ELR (cell line): Measurements from ENCODE around the gene WDR31.
"Not testable (repeated sequence)": the region's sequence is repeated elsewhere in the genome, so short reads cannot be mapped to it uniquely, and the experiment has no call there.

Experiments
- DNase-seq: peaks from one replicate; pipeline ENCODE4 v3.0.0-alpha.2; 2015; ENCODE audit warnings: low read depth

WDR31 gene

DNA sequence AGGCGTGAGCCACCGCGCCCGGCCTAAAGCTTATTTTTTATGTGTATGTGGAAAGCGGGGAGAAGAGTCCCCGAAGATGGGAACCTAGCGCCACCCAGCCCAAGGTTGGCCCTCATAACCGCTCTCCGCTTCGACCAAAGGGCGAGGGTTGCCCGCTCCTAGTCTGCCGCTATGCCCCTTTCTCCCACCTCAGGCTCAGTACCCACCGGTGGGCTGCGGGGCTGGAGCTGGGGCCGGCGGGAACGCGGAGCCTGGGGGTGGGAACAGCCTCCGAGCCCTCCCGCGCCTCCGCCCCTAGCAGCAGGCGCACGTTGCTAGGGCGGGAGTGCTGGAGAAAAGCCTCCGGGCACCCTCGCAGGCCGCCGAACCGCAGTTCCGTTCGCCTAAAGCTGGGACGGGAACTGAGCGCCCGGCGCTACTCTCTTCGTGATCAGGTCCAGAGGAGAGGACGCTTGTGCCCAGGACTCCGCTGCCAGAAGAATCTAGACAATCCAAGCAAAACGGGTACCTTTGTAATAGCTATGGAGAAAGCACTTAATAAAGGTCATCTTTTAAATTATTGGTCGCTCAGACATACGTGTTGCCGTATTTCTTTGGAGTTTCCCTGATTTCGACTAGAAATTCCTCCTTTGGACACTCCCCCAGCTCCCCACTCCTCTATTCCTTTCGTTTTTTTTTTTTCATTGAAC is at the start of gene WDR31:
Gene WDR31 (minus strand): TSS at position 265 of the 689 bp plus-strand sequence. CDS start 8,253 bp downstream, outside the sequence.
- DNase-seq, result peak; percentile 89

DNA sequence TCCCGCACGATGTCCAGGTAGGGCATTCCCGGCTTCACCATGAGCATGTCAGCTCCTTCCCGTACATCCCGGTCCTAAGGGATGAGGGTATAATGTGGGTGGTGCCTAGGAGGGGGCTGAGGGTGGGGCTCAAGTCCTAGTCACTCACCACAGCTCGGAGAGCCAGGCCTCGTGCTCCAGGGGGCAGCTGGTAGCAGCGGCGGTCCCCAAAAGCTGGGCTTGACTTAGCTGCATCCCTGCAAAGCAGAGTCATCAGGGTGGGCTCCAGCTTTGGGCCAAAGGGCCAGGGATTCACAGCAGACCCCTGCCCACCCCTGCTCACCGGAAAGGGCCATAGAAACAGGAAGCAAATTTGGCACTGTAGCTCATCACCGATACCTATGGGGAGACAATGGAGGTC is 49.4 kb upstream of the WDR31 start:
- DNase-seq, result no peak

DNA sequence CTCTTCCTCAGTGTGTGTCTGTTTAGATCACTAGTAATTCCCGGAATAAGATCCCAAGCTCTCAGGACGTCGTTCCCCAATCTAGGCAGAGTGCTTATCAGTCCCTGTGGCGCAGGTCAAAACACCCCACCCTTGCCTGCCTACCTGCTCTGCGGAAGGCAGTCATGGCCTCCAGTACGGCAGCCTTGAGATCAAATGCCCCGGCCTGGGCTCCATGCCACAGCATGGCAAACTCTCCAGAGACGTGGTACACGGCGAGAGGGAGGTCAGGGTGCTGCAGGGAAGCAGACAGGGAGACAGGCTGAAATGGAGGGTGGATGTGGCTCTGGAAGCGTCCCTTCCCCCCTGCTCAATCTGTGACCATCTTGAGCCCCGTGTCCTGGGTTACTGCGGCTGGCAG is 48.8 kb upstream of the WDR31 start:
- DNase-seq, result no peak

DNA sequence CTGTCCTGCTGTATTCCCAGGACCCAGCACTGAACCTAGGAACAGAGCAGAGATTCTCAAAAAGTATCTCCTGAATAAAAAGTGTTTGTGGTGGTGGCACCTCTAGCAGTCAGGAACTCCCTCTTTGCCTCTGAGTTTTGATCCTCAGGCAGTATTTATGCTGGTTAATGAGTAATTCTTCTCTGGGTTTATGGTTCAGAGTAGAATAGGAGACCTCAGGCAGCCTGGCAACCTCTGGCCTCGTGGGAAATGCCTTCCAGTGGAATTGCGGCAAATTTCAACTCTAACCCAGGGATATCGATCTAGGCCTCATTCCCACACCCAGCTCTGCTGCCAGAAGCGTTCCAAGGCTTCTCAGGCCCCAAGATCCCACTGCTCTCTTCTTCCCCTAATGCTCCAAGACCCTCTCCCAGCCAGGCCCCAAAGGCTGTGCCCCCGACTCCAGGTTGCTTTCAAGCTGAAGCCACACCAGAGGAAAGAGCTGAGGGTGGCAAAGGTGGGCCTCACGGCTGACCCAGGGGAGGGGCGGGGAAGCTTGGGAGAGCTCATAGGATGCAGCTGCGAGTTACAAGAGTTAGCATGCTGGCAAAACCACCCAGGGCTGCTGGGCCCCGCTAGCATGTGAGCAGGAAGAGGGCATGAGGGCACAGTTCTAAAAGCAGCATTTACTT is 47.6 kb upstream of the WDR31 start:
- no peak for DNase-seq

DNA sequence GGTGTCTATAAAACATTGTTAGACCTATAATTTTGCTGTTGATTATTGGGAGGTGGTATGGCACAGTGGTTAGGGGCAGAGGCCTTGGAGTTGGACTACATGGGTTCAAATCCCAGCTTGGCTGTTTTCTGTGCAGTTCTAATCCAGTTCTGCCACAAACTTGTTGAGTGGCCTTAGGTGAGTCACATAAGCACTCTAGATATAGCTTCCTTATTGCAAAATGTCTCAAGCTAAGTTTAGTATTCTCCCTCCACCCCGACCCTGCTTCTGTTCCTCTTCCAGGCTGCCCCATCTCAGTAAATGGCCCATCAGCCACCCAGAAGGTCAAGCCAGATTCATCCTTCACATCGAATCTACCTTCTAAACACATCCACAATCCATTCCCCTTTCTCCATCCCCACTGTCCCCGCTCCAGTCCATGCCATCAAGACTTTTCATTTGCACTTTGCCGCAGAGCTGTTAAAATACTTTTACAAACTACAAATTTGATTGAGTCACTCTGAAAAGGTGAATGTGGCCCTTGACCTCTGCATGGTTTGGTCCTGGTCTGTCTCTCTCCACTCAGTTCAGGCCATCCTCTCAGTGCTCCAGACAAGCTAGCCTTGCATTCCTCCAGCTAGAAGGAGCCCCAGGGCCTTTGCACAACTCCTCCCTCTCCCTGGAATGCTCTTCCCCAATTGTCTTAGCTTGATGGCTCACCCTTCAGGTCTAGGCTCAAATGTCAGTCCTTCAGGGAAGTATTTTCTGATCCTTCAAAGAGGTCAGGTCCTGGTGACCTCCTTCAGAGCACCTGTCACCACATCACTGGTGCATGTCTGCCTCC is 46.7 kb upstream of the WDR31 start:
- no peak for DNase-seq

DNA sequence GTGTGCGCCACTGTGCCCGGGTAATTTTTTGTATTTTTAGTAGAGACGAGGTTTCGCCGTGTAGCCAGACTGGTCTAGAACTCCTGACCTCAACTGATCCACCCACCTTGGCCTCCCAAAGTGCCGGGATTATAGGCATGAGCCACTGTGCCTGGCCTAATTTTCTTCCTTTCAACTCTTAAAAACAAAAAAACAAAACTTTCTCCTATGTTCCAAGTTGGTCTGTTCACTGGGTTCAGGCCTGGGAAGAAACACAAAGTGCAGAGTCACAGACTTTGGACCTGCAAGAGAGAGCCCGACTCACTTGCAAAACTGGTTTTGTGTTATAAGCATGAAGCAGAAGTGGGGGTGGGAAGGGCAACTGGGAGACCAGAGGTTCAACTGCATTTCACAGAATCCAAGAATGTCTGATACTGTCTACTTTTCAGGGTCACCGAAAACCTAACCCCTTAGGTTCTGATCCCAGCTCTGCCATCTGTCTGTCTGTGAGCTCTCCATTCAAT is 41.9 kb upstream of the WDR31 start:
- no peak for DNase-seq

DNA sequence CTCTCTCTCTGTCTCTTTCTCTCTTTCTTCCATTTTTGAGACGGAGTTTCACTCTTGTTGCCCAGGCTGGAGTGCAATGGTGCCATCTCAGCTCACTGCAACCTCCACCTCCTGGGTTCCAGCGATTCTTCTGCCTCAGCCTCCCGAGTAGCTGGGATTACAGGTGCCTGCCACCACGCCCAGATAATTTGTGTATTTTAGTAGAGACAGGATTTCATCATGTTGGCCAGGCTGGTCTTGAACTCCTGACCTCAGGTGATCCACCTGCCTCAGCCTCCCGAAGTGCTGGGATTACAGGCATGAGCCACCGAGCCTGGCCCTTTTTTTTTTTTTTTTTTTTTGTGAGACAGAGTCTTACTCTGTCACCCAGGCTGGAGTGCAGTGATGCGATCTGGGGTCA is 41.4 kb upstream of the WDR31 start:
- DNase-seq, result not testable (repeated sequence)

DNA sequence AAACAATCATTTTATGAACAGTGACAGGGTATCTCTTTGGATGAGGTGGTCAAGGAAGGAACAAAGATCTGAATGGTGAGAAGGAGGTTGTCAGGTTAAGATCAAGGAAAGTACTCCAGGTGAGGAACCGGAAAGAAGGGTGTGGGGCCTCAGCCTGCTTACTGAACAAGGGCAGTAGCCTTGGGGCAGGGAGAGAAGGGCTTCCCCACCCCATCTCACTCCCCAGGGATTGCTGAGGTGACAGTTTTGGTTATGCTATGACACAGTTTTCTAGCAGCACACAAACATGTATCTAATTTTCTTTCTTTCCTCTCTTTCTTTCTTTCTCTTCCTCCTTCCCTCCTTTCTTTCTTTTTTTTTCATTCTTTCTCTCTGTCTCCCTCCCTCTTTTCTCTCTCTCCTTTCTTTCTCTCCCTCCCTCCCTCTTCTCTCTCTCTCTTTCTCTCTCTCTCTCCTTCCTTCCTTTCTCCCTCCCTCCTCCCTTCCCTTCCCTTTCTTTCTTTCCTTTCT is 40.8 kb upstream of the WDR31 start:
- no peak for DNase-seq

DNA sequence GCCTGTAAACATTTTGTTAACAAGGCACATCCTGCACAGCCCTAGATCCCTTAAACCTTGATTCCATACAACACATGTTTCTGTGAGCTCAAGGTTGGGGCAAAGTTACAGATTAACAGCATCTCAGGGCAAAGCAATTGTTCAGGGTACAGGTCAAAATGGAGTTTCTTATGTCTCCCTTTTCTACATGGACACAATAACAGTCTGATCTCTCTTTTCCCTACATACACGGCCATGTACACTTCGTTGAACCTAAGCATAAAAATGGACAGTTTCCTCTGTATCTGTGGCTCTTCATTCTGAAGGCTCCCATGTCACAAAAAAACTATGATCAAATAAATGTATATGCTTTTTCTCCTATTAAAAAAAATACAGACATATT is 39.7 kb upstream of the WDR31 start:
- DNase-seq, result not testable (repeated sequence)

DNA sequence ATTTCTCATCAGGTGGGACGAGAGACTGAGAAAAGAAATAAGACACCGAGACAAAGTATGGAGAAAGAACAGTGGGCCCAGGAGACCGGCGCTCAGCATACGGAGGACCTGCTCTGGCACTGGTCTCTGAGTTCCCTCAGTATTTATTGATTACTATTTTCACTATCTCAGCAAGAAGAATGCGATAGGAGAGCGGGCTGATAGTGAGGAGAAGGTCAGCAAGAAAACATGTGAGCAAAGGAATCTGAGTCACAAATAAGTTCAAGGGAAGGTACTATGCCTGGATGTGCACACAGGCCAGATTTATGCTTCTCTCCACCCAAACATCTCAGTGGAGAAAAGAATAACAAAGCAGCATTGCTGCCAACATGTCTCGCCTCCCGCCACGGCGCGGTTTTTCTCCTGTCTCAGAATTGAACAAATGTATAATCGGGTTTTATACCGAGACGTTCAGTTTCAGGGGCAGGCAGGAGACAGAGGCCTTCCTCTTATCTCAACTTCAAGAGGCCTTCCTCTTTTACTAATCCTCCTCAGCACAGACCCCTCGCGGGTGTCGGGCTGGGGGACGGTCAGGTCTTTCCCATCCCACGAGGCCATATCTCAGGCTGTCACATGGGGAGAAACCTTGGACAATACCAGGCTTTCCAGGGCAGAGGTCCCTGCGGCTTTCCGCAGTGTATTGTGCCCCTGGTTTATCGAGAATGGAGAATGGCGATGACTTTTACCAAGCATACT is 39.2 kb upstream of the WDR31 start:
- DNase-seq, result not testable (repeated sequence)

DNA sequence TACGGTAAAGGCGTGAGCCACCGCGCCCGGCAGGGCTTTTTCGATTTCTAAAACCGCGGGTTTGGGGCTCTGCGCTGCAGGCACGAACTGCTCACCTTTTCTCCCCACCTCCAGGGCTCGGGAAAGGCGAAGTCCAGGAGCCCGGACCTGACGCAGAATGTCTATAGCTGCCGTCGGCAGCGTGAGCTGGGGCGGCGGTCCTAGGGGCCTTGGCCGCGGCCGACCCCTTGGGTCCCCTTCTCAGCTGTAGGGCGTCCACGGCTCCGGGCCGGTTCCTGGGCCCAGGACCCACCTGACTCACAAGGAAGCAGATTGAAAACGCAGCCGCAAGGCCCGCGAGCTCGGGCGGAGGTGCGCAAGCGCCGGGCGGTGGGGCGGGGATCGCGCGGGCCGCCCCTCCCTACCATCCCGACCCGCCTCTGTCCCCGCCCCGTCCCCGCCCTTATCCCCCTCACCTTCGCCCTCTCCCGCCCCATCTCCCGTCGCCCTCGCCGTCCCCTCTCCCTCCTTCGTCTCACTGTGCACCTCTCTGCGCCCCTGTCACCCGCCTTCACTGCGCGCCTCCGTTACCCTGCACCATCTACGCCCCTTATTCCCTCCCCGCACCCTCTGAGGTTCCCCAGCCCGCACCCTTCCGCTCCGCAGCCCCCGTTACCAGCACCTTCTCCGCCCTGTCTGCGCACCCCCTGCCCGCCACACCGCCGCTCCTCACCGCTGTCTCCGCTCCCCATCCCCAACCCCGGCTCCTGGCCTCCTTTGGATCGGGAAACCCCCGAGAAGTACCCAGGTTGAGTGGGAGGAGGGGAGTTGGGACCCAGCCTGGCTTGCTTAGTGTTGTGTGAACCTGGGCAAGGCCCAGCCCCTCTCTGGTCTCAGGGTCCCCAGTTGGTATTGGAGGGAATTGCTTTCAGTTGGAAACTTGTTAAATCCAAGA is 36.8 kb upstream of the WDR31 start, which contains the start of gene HDHD3:
Gene HDHD3 (minus strand): TSS at position 353 of the 934 bp plus-strand sequence. CDS start 2,632 bp downstream, outside the sequence.
- peak; percentile 86 for DNase-seq

DNA sequence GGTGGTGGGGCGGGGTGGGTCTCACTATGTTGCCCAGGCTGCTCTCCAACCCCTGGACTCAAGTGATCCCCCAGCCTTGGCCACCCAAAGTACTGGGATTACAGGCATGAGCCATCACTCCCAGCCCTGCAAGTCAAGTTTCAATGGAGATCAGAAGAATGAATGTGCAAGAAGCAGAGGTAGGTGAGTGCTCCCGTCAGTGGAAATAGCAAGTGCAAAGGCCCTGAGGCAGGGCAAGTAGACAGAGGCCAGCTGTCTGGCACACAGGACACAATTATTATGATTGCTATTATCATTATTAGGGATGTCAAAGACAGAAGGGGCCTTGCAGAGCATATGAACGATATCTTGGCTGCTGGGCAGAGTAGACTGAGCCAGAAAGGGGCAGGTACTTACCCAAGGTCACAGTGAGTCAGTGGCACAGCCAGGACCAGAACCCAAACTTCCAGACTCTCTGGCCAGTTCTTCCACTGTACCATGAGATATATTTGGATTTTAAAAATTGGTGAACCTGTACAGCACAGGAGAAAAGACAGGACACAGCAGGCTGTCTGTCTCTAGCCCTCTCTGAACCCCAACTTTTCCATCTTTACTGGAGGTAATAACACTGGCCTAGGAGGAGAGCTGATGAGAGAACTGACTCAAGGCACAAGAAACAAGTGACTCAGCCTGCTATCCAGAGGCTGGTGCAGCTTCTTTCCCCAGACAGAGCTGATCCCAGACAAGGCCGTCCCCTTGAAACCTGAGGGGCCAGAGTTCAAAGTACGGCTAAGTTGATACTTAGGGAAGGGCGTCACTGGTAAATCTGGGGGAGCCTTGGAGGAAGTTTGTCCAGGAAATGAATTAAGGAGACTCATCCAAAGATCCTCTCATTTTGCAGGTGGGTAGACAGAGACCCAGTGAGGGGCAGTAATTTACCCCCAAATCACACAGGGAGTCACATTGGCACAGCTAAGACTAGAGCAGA is 35.3 kb upstream of the WDR31 start:
- DNase-seq, result peak; percentile 55

DNA sequence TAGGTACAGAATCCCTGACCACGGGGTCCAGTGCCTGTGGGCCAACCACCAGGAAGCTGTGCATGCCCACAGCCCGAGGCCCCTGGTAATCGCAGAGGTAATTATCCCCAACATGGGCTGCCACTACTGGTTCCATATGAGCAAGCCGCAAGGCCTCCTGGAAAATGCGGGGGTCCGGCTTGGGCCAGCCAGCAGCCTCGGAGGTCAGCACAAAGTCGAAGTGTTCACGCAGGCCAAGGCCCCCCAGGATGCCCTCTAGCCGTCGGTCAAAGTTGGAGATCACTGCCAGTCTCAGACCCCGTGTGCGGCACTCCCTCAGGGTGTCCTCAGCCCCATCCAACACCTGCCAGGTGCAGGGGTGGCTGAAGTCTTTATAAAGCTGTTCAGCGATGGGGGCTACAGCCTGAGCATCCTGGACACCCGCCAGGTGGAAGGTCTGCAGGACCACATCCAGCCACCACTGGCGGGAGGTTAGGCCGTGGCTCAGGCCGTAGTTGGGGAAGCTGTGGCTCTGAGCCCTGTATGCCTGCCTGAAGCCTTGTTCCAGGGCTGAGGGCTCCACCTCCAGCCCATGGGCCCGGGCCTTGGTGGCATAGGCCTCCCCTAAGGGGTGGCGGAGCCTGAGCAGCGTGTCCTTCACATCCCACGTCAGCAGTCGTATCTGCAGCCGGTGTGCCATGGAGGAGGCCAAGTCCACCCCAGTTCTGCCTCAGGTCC is 33.8 kb upstream of the WDR31 start:
- no peak for DNase-seq

DNA sequence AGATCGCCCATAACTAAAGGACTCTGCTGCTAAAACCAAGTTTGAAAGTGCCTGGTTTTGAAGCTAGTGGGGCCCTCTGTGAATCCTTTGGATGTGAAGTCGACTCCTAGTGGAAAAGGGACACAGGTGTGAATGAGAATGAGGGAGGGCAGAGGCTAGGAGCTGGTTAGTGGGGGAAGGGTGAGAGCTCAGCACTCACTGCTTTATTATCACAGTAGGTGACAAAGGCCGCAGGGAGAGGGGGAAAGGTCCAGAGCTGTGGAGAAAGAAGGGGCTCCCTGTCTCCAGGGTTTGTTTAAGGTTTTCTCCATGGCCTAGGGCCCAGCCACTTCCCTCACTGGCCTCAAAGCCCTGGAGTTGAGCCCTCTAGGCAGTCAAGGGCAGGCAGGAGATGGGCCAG is 33.2 kb upstream of the WDR31 start:
- DNase-seq, result no peak

DNA sequence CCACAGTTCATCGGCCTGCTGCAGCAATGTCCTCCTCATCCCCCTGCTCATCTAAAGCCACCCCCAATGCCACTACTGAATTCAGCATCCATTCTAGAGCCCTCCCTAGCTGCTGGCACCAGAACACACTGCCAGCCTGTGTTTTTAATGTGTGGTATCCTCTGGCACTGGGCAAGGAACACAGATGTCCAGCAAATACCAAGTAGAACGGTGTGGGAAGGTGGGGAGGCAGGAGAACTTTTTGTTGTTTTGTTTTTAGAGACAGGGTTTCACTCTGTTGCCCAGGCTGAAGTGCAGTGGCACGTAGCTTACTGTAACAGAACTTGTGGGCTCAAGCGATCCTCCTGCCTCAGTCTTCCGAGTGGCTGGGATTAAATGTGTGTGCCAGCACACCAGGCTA is 32.0 kb upstream of the WDR31 start:
- DNase-seq, result no peak

DNA sequence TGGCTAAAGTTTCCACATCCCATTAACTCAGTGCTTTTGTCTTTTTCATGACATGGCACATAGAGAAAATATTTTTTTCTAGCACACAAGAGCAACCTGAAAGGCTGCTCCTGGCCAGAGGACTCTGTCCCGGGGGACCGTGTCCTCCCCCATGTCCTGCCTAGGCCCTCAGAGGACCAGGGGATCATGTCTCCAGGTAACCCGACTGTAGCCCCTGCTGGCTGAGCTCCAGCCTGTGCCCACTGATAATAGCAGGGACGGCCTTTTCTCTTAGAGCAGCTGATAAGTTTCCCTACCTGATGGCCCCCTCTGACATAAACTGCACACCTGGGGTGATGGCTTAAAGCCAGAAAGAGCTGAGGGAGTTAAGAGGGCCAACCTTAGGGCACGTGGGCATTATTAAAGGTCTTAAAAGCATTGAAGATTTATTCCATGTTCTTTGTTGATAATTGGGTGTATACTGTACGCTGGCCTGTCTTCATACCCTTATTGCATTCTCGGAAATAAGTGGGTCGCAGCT is 30.8 kb upstream of the WDR31 start:
- DNase-seq, result no peak

DNA sequence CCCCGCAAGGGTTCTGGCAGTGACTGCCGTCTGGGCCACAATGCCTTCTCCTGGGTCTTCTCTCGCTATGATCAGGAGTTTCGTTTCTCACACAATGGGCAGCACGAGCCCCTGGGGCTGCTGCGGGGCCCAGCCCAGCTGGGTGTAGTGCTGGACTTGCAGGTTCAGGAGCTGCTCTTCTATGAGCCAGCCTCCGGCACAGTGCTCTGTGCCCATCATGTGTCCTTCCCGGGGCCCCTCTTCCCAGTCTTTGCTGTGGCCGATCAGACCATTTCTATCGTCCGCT is 29.7 kb upstream of the WDR31 start:
- no peak for DNase-seq

DNA sequence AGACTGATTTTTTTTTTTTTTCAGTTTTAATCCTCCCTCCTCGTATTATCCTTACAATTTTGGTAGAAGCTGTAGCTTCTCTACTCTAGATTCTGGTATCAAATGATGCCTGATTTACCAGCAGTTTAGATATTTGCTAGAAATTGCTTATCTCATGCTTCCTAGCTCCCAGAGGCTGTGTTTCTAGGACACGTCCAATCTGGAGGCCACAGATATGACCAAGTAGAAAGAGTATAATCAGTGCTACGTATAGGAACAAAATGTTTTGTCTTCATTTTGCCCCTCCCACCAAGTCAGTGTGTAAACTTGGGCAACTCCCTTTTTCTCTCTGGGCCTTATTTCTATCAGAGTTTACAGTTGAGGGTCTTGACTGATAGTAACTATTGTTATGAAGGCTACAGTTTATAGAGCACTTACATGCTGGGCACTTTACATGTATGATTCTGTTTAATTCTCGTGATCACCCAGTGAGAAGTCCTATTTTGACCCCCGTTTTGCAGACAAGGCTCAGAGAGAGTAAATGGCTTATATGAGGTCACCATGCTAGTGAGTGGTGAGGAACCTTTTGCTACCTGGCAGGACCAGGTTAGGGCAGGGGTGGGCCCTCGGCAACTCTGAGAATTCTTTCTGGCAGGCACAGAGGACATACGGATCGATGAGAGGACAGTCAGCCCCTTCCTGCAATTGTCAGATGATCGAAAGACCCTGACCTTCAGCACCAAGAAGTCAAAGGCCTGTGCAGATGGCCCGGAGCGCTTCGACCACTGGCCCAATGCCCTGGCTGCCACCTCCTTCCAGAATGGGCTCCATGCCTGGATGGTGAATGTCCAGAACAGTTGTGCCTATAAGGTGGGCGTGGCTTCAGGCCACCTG is 29.1 kb upstream of the WDR31 start:
- no peak for DNase-seq
